Neural cell (in vitro differentiated cells): Measurements from ENCODE around the gene PTOV1. TPM values are rescaled to one million over a fixed set of nuclear protein-coding genes. Genes with fewer than 3 reads are reported as not detected.

Source experiments
- H2AFZ ChIP-seq: fragments of 200-600, 300-800 bp; sonication (generic), shearing (Covaris generic); 2 replicates; pipeline ENCODE4 v1.6.0; 2014; ENCODE audit warnings: low read depth, mild to moderate bottlenecking, antibody characterized with exemption, low read length, moderate library complexity
- H3F3A ChIP-seq: fragments of 200-600 bp; shearing (Covaris generic); 2 replicates; pipeline ENCODE4 v1.6.1; 2016; ENCODE audit warnings: mild to moderate bottlenecking, moderate library complexity, mixed read lengths, antibody characterized with exemption, low read length; ENCODE audit not compliant: insufficient read depth, poor library complexity, severe bottlenecking
- H3K27ac ChIP-seq: fragments of 200-600, 300-800 bp; sonication (generic), shearing (Covaris generic); 2 replicates; pipeline ENCODE4 v1.5.1; 2014; ENCODE audit warnings: mild to moderate bottlenecking, low read length, moderate library complexity
- H3K27me3 ChIP-seq: fragments of 300-800, 200-600 bp; sonication (generic), shearing (Covaris generic); 2 replicates; pipeline ENCODE4 v1.6.0; 2014; ENCODE audit warnings: mild to moderate bottlenecking, low read depth, low read length, moderate library complexity; ENCODE audit not compliant: insufficient read depth
- H3K36me3 ChIP-seq: fragments of 300-800, 200-600 bp; sonication (generic), shearing (Covaris generic); 2 replicates; pipeline ENCODE4 v1.5.1; 2014; ENCODE audit warnings: mild to moderate bottlenecking, antibody characterized with exemption, low read length, moderate library complexity; ENCODE audit not compliant: insufficient read depth
- H3K4me2 ChIP-seq: fragments of 300-800, 200-600 bp; sonication (generic), shearing (Covaris generic); 2 replicates; pipeline ENCODE4 v1.6.0; 2014; ENCODE audit warnings: mild to moderate bottlenecking, low read length
- H3K4me3 ChIP-seq: fragments of 300-800, 200-600 bp; sonication (generic), shearing (Covaris generic); 2 replicates; pipeline ENCODE4 v1.5.1; 2014; ENCODE audit warnings: mild to moderate bottlenecking, low read length, moderate library complexity
- H3K79me2 ChIP-seq: fragments of 200-600 bp; shearing (Covaris generic); replicated peaks from 2 replicates; pipeline ENCODE4 v1.6.0; 2014; ENCODE audit warnings: mild to moderate bottlenecking, low read length, moderate library complexity; ENCODE audit not compliant: insufficient read depth
- H3K9ac ChIP-seq: fragments of 300-800, 200-600 bp; sonication (generic), shearing (Covaris generic); 2 replicates; pipeline ENCODE4 v1.6.1; 2016; ENCODE audit warnings: mild to moderate bottlenecking, low read length, mixed read lengths
- H3K9me2 ChIP-seq: fragments of 200-600 bp; shearing (Covaris generic); 2 replicates; pipeline ENCODE4 v1.6.1; 2016; ENCODE audit warnings: mild to moderate bottlenecking, low read length, mixed read lengths; ENCODE audit not compliant: insufficient read depth
- H3K9me3 ChIP-seq: fragments of 200-600, 300-800 bp; sonication (generic), shearing (Covaris generic); 2 replicates; pipeline ENCODE4 v1.6.1; 2016; ENCODE audit warnings: mild to moderate bottlenecking, mixed run types, low read length, moderate library complexity, mixed read lengths
- H4K20me1 ChIP-seq: fragments of 200-600 bp; shearing (Covaris generic); 2 replicates; pipeline ENCODE4 v1.6.1; 2016; ENCODE audit warnings: mild to moderate bottlenecking, mixed run types; ENCODE audit not compliant: insufficient read depth
- CTCF ChIP-seq: fragments of 450-650 bp; IDR thresholded peaks from 2 replicates; pipeline ENCODE4 v1.5.1; 2014; ENCODE audit warnings: antibody characterized with exemption, mild to moderate bottlenecking, moderate library complexity; ENCODE audit not compliant: poor library complexity, severe bottlenecking
- EP300 ChIP-seq: fragments of 450-650 bp; conservative IDR thresholded peaks from 2 replicates; pipeline ENCODE4 v1.6.1; 2014; ENCODE audit warnings: antibody characterized with exemption, mild to moderate bottlenecking, moderate library complexity; ENCODE audit not compliant: poor library complexity, severe bottlenecking
- EZH2 ChIP-seq: fragments of 200-600, 300-800 bp; shearing (Covaris generic), sonication (generic); IDR thresholded peaks from 2 replicates; pipeline ENCODE4 v1.6.1; 2014; ENCODE audit warnings: antibody characterized with exemption, low read length, borderline replicate concordance, mild to moderate bottlenecking; ENCODE audit not compliant: insufficient read depth, poor library complexity, severe bottlenecking
- MXI1 ChIP-seq: fragments of 450-650 bp; conservative IDR thresholded peaks from 2 replicates; pipeline ENCODE4 v1.6.1; 2014; ENCODE audit warnings: antibody characterized with exemption, mild to moderate bottlenecking; ENCODE audit not compliant: poor library complexity, severe bottlenecking
- POLR2AphosphoS5 ChIP-seq: IDR thresholded peaks from 2 replicates; pipeline ENCODE4 v1.6.1; 2012
- RAD21 ChIP-seq: fragments of 450-650 bp; conservative IDR thresholded peaks from 2 replicates; pipeline ENCODE4 v1.6.1; 2014; ENCODE audit warnings: antibody characterized with exemption, mild to moderate bottlenecking, moderate library complexity
- REST ChIP-seq: IDR thresholded peaks from 2 replicates; pipeline ENCODE4 v1.6.1; 2012; ENCODE audit warnings: borderline replicate concordance
- SMC3 ChIP-seq: fragments of 450-650 bp; conservative IDR thresholded peaks from 2 replicates; pipeline ENCODE4 v1.6.1; 2014; ENCODE audit warnings: antibody characterized with exemption, mild to moderate bottlenecking, moderate library complexity; ENCODE audit not compliant: poor library complexity
- TAF1 ChIP-seq: IDR thresholded peaks from 2 replicates; pipeline ENCODE4 v1.6.1; 2012; ENCODE audit warnings: low read depth
- polyA plus RNA-seq: library from polyadenylated mRNA; depleted of rRNA; stranded (reverse); fragments of >200 nt; gene quantifications from 2 replicates; pipeline ENCODE4 v1.2.3, GENCODE V29; 2014

Gene PTOV1
- polyA plus RNA-seq, 1 donor from 2014 or later: 199 TPM

- Histone ChIP-seq H3F3A (no peaks in the 10 kb centered on the region), H3K27me3 (no peaks in the 10 kb centered on the region), H3K9me2 (no peaks in the 10 kb centered on the region), H4K20me1 (no peaks in the 10 kb centered on the region), H3K36me3 (no peaks in the 10 kb centered on the region), H3K9me3 (no peaks in the 10 kb centered on the region), H3K27ac (no peak overlapping the region), H3K79me2 (no peaks in the 10 kb centered on the region), H3K9ac (no peak overlapping the region), H3K4me3 (no peak overlapping the region), H2AFZ (no peak overlapping the region), H3K4me2 (no peak overlapping the region)
- TF ChIP-seq SMC3: no peak
- TF ChIP-seq RAD21: no peak
- no peak for TF ChIP-seq MXI1
- TF ChIP-seq TAF1: no peak
- no peak for TF ChIP-seq REST
Measured at GRCh38 chr19:49895566-49896297, 44.8 kb downstream of the PTOV1 start.

GRCh38 chr19:49896863-49897621 is 46.1 kb downstream of the PTOV1 start, which contains the start of gene IL4I1:
TSS of gene IL4I1 (minus strand) at chr19:49896887. CDS start at chr19:49896160, 727 bp downstream.
- Histone ChIP-seq H3K9me2 (no peaks in the 10 kb centered on the region), H3K79me2 (no peaks in the 10 kb centered on the region), H3K27ac (no peak within 1 kb of the TSS), H3K4me2 (no peak within 1 kb of the TSS), H2AFZ (no peak within 1 kb of the TSS), H3F3A (no peaks in the 10 kb centered on the region), H3K27me3 (no peaks in the 10 kb centered on the region), H4K20me1 (no peaks in the 10 kb centered on the region), H3K4me3 (no peak within 1 kb of the TSS), H3K36me3 (no peaks in the 10 kb centered on the region), H3K9me3 (no peaks in the 10 kb centered on the region), H3K9ac (no peak within 1 kb of the TSS)
- TF ChIP-seq REST (no peak), TAF1 (no peak), RAD21 (no peak), EP300 (no peak), POLR2AphosphoS5 (no peak), CTCF (no peak), EZH2 (no peak), MXI1 (no peak), SMC3 (no peak)
